Measurements from ENCODE around the gene CNN2. TPM values are rescaled to one million over a fixed set of nuclear protein-coding genes. Genes with fewer than 3 reads are reported as not detected.

CNN2 gene
- total and polyA plus RNA-seq, 9 of the 15 experiments (the other 6 are each of a cell fraction or from before 2014, with no cell fraction given) = 12.1 to 174 (median 52.7) TPM

- H3K9me3 ChIP-seq (replicated peaks; ENCODE audit: control insufficient read depth, insufficient read depth, low read depth, low read length) = no peaks in the 10 kb centered on the region
- TF ChIP-seq, protein P1, sequence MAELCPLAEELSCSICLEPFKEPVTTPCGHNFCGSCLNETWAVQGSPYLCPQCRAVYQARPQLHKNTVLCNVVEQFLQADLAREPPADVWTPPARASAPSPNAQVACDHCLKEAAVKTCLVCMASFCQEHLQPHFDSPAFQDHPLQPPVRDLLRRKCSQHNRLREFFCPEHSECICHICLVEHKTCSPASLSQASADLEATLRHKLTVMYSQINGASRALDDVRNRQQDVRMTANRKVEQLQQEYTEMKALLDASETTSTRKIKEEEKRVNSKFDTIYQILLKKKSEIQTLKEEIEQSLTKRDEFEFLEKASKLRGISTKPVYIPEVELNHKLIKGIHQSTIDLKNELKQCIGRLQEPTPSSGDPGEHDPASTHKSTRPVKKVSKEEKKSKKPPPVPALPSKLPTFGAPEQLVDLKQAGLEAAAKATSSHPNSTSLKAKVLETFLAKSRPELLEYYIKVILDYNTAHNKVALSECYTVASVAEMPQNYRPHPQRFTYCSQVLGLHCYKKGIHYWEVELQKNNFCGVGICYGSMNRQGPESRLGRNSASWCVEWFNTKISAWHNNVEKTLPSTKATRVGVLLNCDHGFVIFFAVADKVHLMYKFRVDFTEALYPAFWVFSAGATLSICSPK (IDR thresholded peaks at IDR 0.05; ENCODE audit: borderline replicate concordance) = no peak
- TF ChIP-seq GABPB2 (CRISPR knock-in tag; conservative IDR thresholded peaks at IDR 0.05) = no peak
- TF ChIP-seq KLF13 (tag; IDR thresholded peaks at IDR 0.05; ENCODE audit: borderline replicate concordance, low read depth) = no peak
- 0 out of 2 replicates have a peak, but pooled peaks have one; percentile 3 for TF ChIP-seq ZBTB7A (IDR thresholded peaks at IDR 0.05; ENCODE audit: borderline replicate concordance, control insufficient read depth, low read depth, low read length)
- TF ChIP-seq, protein P2, sequence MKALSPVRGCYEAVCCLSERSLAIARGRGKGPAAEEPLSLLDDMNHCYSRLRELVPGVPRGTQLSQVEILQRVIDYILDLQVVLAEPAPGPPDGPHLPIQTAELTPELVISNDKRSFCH (CRISPR knock-in tag; IDR thresholded peaks at IDR 0.05) = no peak
- TF ChIP-seq, protein P2 (tag; IDR thresholded peaks at IDR 0.05) = no peak
- no peak for TF ChIP-seq STAG1 (CRISPR knock-in tag; IDR thresholded peaks at IDR 0.05; ENCODE audit: borderline replicate concordance)
- TF ChIP-seq ZNF644 (tag; IDR thresholded peaks at IDR 0.05; ENCODE audit: low read depth) = no peak
- no peak for TF ChIP-seq SIX5 (IDR thresholded peaks at IDR 0.05; ENCODE audit: borderline replicate concordance in 1 of 2, insufficient read depth in 1 of 2, low read depth in 1 of 2, low read length in 2 of 2)
- TF ChIP-seq PHTF2 (CRISPR knock-in tag; IDR thresholded peaks at IDR 0.05) = no peak
- TF ChIP-seq, protein P3, sequence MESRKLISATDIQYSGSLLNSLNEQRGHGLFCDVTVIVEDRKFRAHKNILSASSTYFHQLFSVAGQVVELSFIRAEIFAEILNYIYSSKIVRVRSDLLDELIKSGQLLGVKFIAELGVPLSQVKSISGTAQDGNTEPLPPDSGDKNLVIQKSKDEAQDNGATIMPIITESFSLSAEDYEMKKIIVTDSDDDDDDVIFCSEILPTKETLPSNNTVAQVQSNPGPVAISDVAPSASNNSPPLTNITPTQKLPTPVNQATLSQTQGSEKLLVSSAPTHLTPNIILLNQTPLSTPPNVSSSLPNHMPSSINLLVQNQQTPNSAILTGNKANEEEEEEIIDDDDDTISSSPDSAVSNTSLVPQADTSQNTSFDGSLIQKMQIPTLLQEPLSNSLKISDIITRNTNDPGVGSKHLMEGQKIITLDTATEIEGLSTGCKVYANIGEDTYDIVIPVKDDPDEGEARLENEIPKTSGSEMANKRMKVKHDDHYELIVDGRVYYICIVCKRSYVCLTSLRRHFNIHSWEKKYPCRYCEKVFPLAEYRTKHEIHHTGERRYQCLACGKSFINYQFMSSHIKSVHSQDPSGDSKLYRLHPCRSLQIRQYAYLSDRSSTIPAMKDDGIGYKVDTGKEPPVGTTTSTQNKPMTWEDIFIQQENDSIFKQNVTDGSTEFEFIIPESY (CRISPR knock-in tag; IDR thresholded peaks at IDR 0.05) = 0 out of 2 replicates have a peak, but pooled peaks have one; percentile 79
- TF ChIP-seq RBM25 (IDR thresholded peaks at IDR 0.05; ENCODE audit: low read depth, low read length, severe bottlenecking) = no peak
- TF ChIP-seq KAT2B (IDR thresholded peaks at IDR 0.05; ENCODE audit: low read depth, low read length) = no peak
- TF ChIP-seq SPI1 (IDR thresholded peaks at IDR 0.05; ENCODE audit: borderline replicate concordance, low read depth, low read length) = no peak
- DNase-seq (ENCODE audit: extremely low read depth in 1 of 4, low spot score in 3 of 4) = no peak
- H3K27me3 ChIP-seq (ENCODE audit: control insufficient read depth in 2 of 2, insufficient read depth in 2 of 2, low read length in 2 of 2) = no peaks in the 10 kb centered on the region
- H2AFZ ChIP-seq (ENCODE audit: low read depth, low read length) = no peak overlapping the region
- BruUV-seq (replicated peaks) = no TSS peak
- intact Hi-C loops (cut with micrococcal nuclease) (no loop called here), in situ Hi-C loops (cut with MboI) (no loop called here)
- no peak overlapping the region for H3K4me2 ChIP-seq (ENCODE audit: insufficient read depth, low read length)
- H3K4me3 ChIP-seq = no peak overlapping the region
- ChIA-PET POLR2A (interaction anchor here (0.6 kb wide), 1 partner anchor 27 kb away, joined by 3 read pairs; no protein-coding TSS in a partner anchor), CTCF (ENCODE audit: low intra/inter-chr PET ratio) (no interaction called here)
- H3K9ac ChIP-seq (ENCODE audit: insufficient read depth in 1 of 2, low read depth in 2 of 2, low read length in 2 of 2) = no peak overlapping the region
- H4K20me1 ChIP-seq (replicated peaks; ENCODE audit: control insufficient read depth, insufficient read depth, low read length) = 0 out of 2 replicates have a peak, but pooled peaks cover 3% of the 10 kb centered on the region
- WGBS (ENCODE audit: insufficient coverage, low coverage, missing lambda C conversion rate) = 91% methylated on average over 30 of the region's 99 CpGs
- no peaks in the 10 kb centered on the region for H3K79me2 ChIP-seq (ENCODE audit: control insufficient read depth, insufficient read depth, low read length)
- H3K36me3 ChIP-seq (ENCODE audit: control insufficient read depth, insufficient read depth, low read length) = no peaks in the 10 kb centered on the region
- no peak for FAIRE-seq
- H3K27ac ChIP-seq (ENCODE audit: extremely low read depth, low read depth, low read length) = no peak overlapping the region
- ATAC-seq = no peak
- no peaks in the 10 kb centered on the region for H3K9me1 ChIP-seq (ENCODE audit: control insufficient read depth, insufficient read depth, low read length)
- peaks cover 38 to 81% of the 10 kb centered on the region in 2 experiments for H3K4me1 ChIP-seq (replicated peaks in 1 of 2; ENCODE audit: control insufficient read depth in 2 of 2, insufficient read depth in 2 of 2, low read length in 2 of 2)
Observed at GRCh38 chr19:1070931-1071791, 44.8 kb downstream of the CNN2 start.
